ENCODE data around the gene PTH1R.
A peak's percentile ranks its signal among the peaks of the same experiment; 100 is the strongest.
"Not testable (repeated sequence)": the region's sequence is repeated elsewhere in the genome, so short reads cannot be mapped to it uniquely, and the experiment has no call there.

Gene PTH1R

GRCh38 chr3:46901591-46902187 lies 24.2 kb downstream of the PTH1R start:
- DNase-seq = no peak

GRCh38 chr3:46902188-46902631 lies 24.7 kb downstream of the PTH1R start:
- no peak for DNase-seq

GRCh38 chr3:46903341-46904302 lies 26.1 kb downstream of the PTH1R start:
- DNase-seq = no peak

GRCh38 chr3:46904303-46905212 lies 27.0 kb downstream of the PTH1R start:
- DNase-seq = no peak

GRCh38 chr3:46905213-46905560 lies 27.7 kb downstream of the PTH1R start:
- no peak for DNase-seq

GRCh38 chr3:46905661-46906451 lies 28.3 kb downstream of the PTH1R start:
- DNase-seq = no peak

- no peak for DNase-seq
These were observed 29.0 kb downstream of the PTH1R start for GRCh38 chr3:46906471-46907058.

GRCh38 chr3:46907271-46907670 lies 29.8 kb downstream of the PTH1R start:
- DNase-seq = no peak

- no peak for DNase-seq
These were observed 30.4 kb downstream of the PTH1R start for GRCh38 chr3:46907960-46908293.

GRCh38 chr3:46908294-46908985 lies 30.9 kb downstream of the PTH1R start:
- DNase-seq = no peak

- DNase-seq = no peak
These were observed 31.5 kb downstream of the PTH1R start for GRCh38 chr3:46908986-46909534.

- peak; percentile 82 for DNase-seq
These were observed 32.1 kb downstream of the PTH1R start for GRCh38 chr3:46909535-46910161.

- DNase-seq = no peak
These were observed 32.7 kb downstream of the PTH1R start for GRCh38 chr3:46910166-46910760.

GRCh38 chr3:46910914-46911313 lies 33.4 kb downstream of the PTH1R start:
- DNase-seq = not testable (repeated sequence)

GRCh38 chr3:46912986-46913385 lies 35.5 kb downstream of the PTH1R start:
- no peak for DNase-seq

GRCh38 chr3:46913644-46914043 lies 36.1 kb downstream of the PTH1R start:
- DNase-seq = no peak

- no peak for DNase-seq
These were observed 37.3 kb downstream of the PTH1R start for GRCh38 chr3:46914849-46915248.

- DNase-seq = no peak
These were observed 37.8 kb downstream of the PTH1R start for GRCh38 chr3:46915297-46915822.

GRCh38 chr3:46916278-46916677 lies 38.8 kb downstream of the PTH1R start:
- no peak for DNase-seq

GRCh38 chr3:46916799-46917198 lies 39.3 kb downstream of the PTH1R start:
- no peak for DNase-seq
